GM12892 (cell line): ENCODE measurements around the gene RARRES2.

Experiments
- POLR2A ChIP-seq: IDR thresholded peaks from 2 replicates; pipeline ENCODE4 v1.6.1; 2011; ENCODE audit warnings: low read depth, low read length, control low read depth
- POLR2AphosphoS5 ChIP-seq: IDR thresholded peaks from 2 replicates; pipeline ENCODE4 v1.6.1; 2011; ENCODE audit warnings: low read depth, low read length, control low read depth
- TAF1 ChIP-seq: IDR thresholded peaks from 2 replicates; pipeline ENCODE4 v1.6.1; 2011; ENCODE audit warnings: low read depth, mild to moderate bottlenecking, control low read depth, low read length, borderline replicate concordance

DNA sequence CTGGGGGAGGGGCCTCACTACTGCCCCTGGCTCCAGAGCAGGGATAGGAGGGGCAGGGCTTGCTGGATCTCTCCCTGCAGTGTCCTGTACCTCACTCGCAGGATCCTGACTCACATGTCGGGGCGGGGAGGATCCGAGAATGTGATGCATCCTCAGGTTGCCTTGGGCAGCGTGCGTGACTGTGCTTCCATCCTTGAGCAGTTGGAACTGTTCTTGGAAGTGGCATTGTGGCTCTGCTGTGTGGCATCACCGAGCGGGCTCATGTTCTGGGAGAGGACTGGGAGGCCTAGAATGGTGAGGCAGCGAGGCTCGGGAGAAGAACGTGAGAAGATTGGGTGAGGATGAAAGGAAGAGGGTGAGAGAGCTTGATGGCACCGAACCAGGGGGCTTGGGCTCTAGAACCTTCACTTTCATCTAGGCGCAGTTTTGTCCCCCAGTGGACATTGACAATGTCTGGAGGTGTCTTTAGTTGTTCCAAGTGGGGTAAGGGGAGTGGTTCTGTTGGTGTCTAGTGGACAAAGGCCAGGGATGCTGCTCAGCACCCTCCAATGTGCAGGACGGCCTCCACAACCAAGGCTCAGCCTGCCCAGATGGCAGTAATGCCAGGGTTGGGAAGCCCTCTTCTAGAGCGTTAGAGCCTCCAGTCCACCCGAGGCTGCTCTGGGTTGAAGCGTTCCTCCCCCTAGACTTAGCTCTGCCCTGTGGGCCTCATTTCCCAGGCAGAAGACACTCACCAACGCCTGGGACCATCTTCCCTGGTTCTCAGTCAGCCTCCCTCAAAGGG lies 8.4 kb downstream of the RARRES2 start:
- 0 out of 2 replicates have a peak, but pooled peaks have one; percentile 29 for TF ChIP-seq POLR2A
- TF ChIP-seq TAF1: no peak
- 0 out of 2 replicates have a peak, but pooled peaks have one; percentile 18 for TF ChIP-seq POLR2AphosphoS5
